Putamen (tissue), 1 donor: Measurements from ENCODE around the gene GDPD5.

Experiments used
- DNase-seq: peaks from one replicate; pipeline ENCODE4 v3.0.0-alpha.2; 2016; ENCODE audit warnings: low spot score

Gene GDPD5

GRCh38 chr11:75399344-75400145, 126.2 kb downstream of the GDPD5 start, which contains the start of gene RPS3:
TSS of gene RPS3 (plus strand) at chr11:75399518. CDS start at chr11:75399548, 30 bp downstream.
- DNase-seq: peak; percentile 94

- no peak for DNase-seq
Observed at GRCh38 chr11:75398906-75399305, 126.8 kb downstream of the GDPD5 start.

GRCh38 chr11:75394085-75394840, 131.5 kb downstream of the GDPD5 start:
- DNase-seq: peak; percentile 47

GRCh38 chr11:75389925-75390324, 135.8 kb downstream of the GDPD5 start:
- DNase-seq: no peak

GRCh38 chr11:75389276-75389605, 136.5 kb downstream of the GDPD5 start:
- DNase-seq: no peak

- DNase-seq: peak; percentile 67
Observed at GRCh38 chr11:75388386-75389275, 137.1 kb downstream of the GDPD5 start.

GRCh38 chr11:75387736-75388294, 137.9 kb downstream of the GDPD5 start:
- DNase-seq: no peak

- no peak for DNase-seq
Observed at GRCh38 chr11:75386942-75387630, 138.7 kb downstream of the GDPD5 start.
